Fibroblast of lung (primary cell): Measurements from ENCODE around the gene TMPRSS4. TPM values are rescaled to one million over a fixed set of nuclear protein-coding genes. Genes with fewer than 3 reads are reported as not detected.

Source experiments
- DNase-seq, 2 donors: peaks; one replicate each; pipeline versions ENCODE4 v3.0.0 to v3.0.0-alpha.2; 2010; ENCODE audit warnings: low read depth in 2 of 2
- H2AFZ ChIP-seq: 2 replicates; pipeline ENCODE4 v1.5.1; 2012; ENCODE audit warnings: low read length, control low read depth, inconsistent platforms
- H3K27ac ChIP-seq: 2 replicates; pipeline ENCODE4 v1.5.1; 2011; ENCODE audit warnings: low read length, control low read depth; ENCODE audit not compliant: insufficient read depth
- H3K27me3 ChIP-seq: 2 replicates; pipeline ENCODE4 v1.5.1; 2011; ENCODE audit warnings: mild to moderate bottlenecking, low read length; ENCODE audit not compliant: control insufficient read depth, insufficient read depth
- H3K36me3 ChIP-seq: 2 replicates; pipeline ENCODE4 v1.5.1; 2011; ENCODE audit warnings: low read length; ENCODE audit not compliant: control insufficient read depth, insufficient read depth
- H3K4me1 ChIP-seq: 2 replicates; pipeline ENCODE4 v1.5.1; 2011; ENCODE audit warnings: low read length; ENCODE audit not compliant: control insufficient read depth, insufficient read depth; ENCODE audit errors: extremely low read depth
- H3K4me2 ChIP-seq: 2 replicates; pipeline ENCODE4 v1.5.1; 2011; ENCODE audit warnings: low read length, control low read depth; ENCODE audit not compliant: insufficient read depth; ENCODE audit errors: extremely low read depth
- H3K4me3 ChIP-seq, 4 experiments: fragments of 200-600 bp in 1 of 4; sonication (generic) in 1 of 4; replicated peaks in 1 of 4; 2 replicates each; pipeline ENCODE4 v1.5.1; 2011 to 2016; ENCODE audit warnings: low read length in 4 of 4, low read depth in 3 of 4, mild to moderate bottlenecking in 3 of 4, control low read depth in 2 of 4, inconsistent platforms in 1 of 4, mixed read lengths in 1 of 4; ENCODE audit not compliant: insufficient read depth in 1 of 4; ENCODE audit errors: control extremely low read depth in 1 of 4
- H3K79me2 ChIP-seq: 2 replicates; pipeline ENCODE4 v1.5.1; 2012; ENCODE audit warnings: mild to moderate bottlenecking, low read length, inconsistent platforms; ENCODE audit not compliant: control insufficient read depth, insufficient read depth
- H3K9ac ChIP-seq: 2 replicates; pipeline ENCODE4 v1.5.1; 2011; ENCODE audit warnings: mild to moderate bottlenecking, low read length, control low read depth; ENCODE audit not compliant: insufficient read depth
- H3K9me3 ChIP-seq: 2 replicates; pipeline ENCODE4 v1.5.1; 2012; ENCODE audit warnings: low read depth, low read length; ENCODE audit not compliant: control insufficient read depth, insufficient read depth
- H4K20me1 ChIP-seq: 2 replicates; pipeline ENCODE4 v1.5.1; 2011; ENCODE audit warnings: low read length; ENCODE audit not compliant: control insufficient read depth, insufficient read depth; ENCODE audit errors: extremely low read depth
- CTCF ChIP-seq, 2 donors: IDR thresholded peaks in 1 of 2; conservative IDR thresholded peaks in 1 of 2; 1 replicate in 1 of 2; 2 replicates in 1 of 2; pipeline ENCODE4 v1.5.1; 2011 to 2012; ENCODE audit warnings: low read length in 2 of 2, control low read depth in 1 of 2, inconsistent platforms in 1 of 2, low read depth in 1 of 2, mild to moderate bottlenecking in 1 of 2
- EZH2 ChIP-seq: IDR thresholded peaks from 2 replicates; pipeline ENCODE4 v1.5.1; 2012; ENCODE audit warnings: low read length, control low read depth, mild to moderate bottlenecking; ENCODE audit errors: missing control alignments
- polyA plus RNA-seq, 2 donors: library from polyadenylated mRNA; depleted of rRNA in 1 of 2; stranded (reverse) in 1 of 2; unstranded in 1 of 2; fragments of >200 nt; gene quantifications; 2 replicates each; pipeline ENCODE4 v1.2.1, GENCODE V29; 2011 to 2012; ENCODE audit warnings: missing spikeins in 1 of 2
- total RNA-seq: library from RNA; depleted of rRNA; stranded (reverse); fragments of >200 nt; gene quantifications from 2 replicates; pipeline ENCODE4 v1.2.1, GENCODE V29; 2014

Gene TMPRSS4
- total and polyA plus RNA-seq, 2 donors (not counting 1 experiment from before 2014, with no cell fraction given), result not detected

- H3K9ac ChIP-seq, result no peak overlapping the region
Observed at GRCh38 chr11:118090545-118091162, 13.8 kb downstream of the TMPRSS4 start.

DNA sequence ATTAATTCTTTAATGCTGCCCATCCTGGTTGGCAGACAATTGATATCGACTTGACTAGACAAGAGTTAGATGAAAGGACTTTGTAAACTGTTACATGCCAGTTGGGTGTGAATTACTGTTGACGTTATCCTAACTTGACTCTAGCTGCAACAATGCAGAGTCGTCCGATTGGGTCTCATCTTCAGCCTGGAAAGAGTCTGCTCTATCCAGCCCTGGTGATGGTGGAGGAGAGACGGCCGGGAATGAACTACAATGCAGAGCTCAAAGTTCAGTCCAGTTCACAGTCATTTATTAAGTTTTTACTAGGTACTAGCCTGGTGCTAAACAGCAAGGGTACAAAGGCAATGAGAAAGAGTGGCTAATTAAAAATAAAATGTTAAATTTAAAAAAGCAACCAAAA, 14.8 kb downstream of the TMPRSS4 start:
- Histone ChIP-seq H4K20me1 (no peaks in the 10 kb centered on the region), H3K27ac (no peak overlapping the region)
- TF ChIP-seq CTCF (conservative IDR thresholded peaks at IDR 0.05 in 1 of 2, IDR thresholded peaks at IDR 0.05 in 1 of 2; ENCODE audit: low read depth in 1 of 2, low read length in 2 of 2) (no peak), EZH2 (no peak)

More at GRCh38 chr11:118090545-118091162, 13.8 kb downstream of the TMPRSS4 start:
- Histone ChIP-seq H3K27me3 (no peaks in the 10 kb centered on the region), H4K20me1 (no peaks in the 10 kb centered on the region), H3K36me3 (no peaks in the 10 kb centered on the region), H2AFZ (no peak overlapping the region), H3K9me3 (no peaks in the 10 kb centered on the region), H3K4me1 (no peaks in the 10 kb centered on the region), H3K79me2 (no peaks in the 10 kb centered on the region), H3K4me3 (no peak overlapping the region), H3K27ac (no peak overlapping the region), H3K4me2 (no peak overlapping the region)
- TF ChIP-seq CTCF (conservative IDR thresholded peaks at IDR 0.05 in 1 of 2, IDR thresholded peaks at IDR 0.05 in 1 of 2; ENCODE audit: low read depth in 1 of 2, low read length in 2 of 2) (no peak), EZH2 (no peak)
- no peak for DNase-seq

GRCh38 chr11:118092907-118093571, 16.2 kb downstream of the TMPRSS4 start:
- H3K4me3 ChIP-seq, result no peak overlapping the region
- H3K27me3 ChIP-seq, result no peaks in the 10 kb centered on the region
- H3K9ac ChIP-seq, result no peak overlapping the region

More for the DNA sequence above, 14.8 kb downstream of the TMPRSS4 start:
- H3K36me3 ChIP-seq, result no peaks in the 10 kb centered on the region
- no peaks in the 10 kb centered on the region for H3K4me1 ChIP-seq
- H3K4me3 ChIP-seq, result no peak overlapping the region
- H3K4me2 ChIP-seq, result no peak overlapping the region
- H2AFZ ChIP-seq, result no peak overlapping the region
- H3K27me3 ChIP-seq, result no peaks in the 10 kb centered on the region
- no peaks in the 10 kb centered on the region for H3K79me2 ChIP-seq
- no peak for DNase-seq
- H3K9ac ChIP-seq, result no peak overlapping the region
- no peaks in the 10 kb centered on the region for H3K9me3 ChIP-seq

More at GRCh38 chr11:118092907-118093571, 16.2 kb downstream of the TMPRSS4 start:
- H4K20me1 ChIP-seq, result no peaks in the 10 kb centered on the region
- DNase-seq, result no peak
- H3K4me2 ChIP-seq, result no peak overlapping the region
- H3K36me3 ChIP-seq, result no peaks in the 10 kb centered on the region
- H3K4me1 ChIP-seq, result no peaks in the 10 kb centered on the region
- no peak overlapping the region for H3K27ac ChIP-seq
- no peaks in the 10 kb centered on the region for H3K9me3 ChIP-seq
- TF ChIP-seq EZH2, result no peak
- TF ChIP-seq CTCF (conservative IDR thresholded peaks at IDR 0.05 in 1 of 2, IDR thresholded peaks at IDR 0.05 in 1 of 2; ENCODE audit: low read depth in 1 of 2, low read length in 2 of 2), result no peak
- no peak overlapping the region for H2AFZ ChIP-seq
- H3K79me2 ChIP-seq, result no peaks in the 10 kb centered on the region
